ENCODE results near the gene MSANTD7. TPM values are rescaled to one million over a fixed set of nuclear protein-coding genes. Genes with fewer than 3 reads are reported as not detected.

Gene MSANTD7
- total and polyA plus RNA-seq, 10 of the 15 experiments (the other 5 are each of a cell fraction or from before 2014, with no cell fraction given) = 3.5 to 22.8 (median 18.5) TPM

DNA sequence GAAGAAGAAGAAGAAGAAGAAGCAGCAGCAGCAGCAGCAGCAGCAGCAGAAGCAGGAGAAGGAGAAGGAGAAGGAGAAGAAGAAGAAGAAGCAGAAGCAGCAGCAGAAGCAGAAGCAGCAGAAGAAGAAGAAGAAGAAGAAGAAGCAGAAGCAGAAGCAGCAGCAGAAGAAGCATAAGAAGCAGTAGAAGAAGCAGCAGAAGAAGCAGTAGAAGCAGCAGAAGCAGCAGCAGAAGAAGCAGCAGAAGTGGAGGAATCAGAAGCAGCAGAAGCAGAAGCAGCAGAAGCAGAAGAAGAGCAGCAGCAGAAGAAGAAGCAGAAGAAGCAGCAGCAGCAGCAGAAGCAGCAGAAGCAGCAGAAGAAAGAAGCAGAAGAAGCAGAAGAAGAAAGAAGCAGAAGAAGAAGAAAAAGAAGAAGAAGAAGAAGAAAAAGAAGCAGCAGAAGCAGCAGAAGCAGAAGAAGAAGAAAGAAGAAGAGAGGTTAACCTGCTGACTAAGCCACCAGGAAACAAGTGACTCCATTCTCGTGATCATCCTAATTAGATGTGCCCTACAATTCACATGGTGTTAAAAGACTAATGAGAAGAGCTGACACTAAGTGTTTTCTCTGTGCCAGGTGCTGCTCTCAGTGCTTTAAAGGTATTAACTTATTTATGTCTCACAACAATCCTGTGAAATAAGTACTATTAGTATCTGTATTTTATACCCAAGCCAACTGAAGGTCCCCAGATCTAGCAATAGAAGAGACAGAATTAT lies 11.9 kb upstream of the MSANTD7 start:
- intact Hi-C loops (cut with micrococcal nuclease; ENCODE audit: unreplicated experiment) (no loop called here), in situ Hi-C loops (cut with MboI) (loop anchor here (10.0 kb wide), 1 partner anchor 631 kb away; no protein-coding TSS in a partner anchor)
- Histone ChIP-seq H4K20me1 (ENCODE audit: control insufficient read depth, insufficient read depth) (no peaks in the 10 kb centered on the region), H3K4me2 (ENCODE audit: control insufficient read depth, insufficient read depth) (no peak overlapping the region), H2AFZ (ENCODE audit: control insufficient read depth, low read depth, low read length) (no peak overlapping the region), H3K4me1 (ENCODE audit: control insufficient read depth, insufficient read depth, low read length) (no peaks in the 10 kb centered on the region), H3K9me3 (replicated peaks; ENCODE audit: control insufficient read depth, insufficient read depth, low read length) (no peaks in the 10 kb centered on the region), H3K79me2 (ENCODE audit: control insufficient read depth, insufficient read depth, low read length) (no peaks in the 10 kb centered on the region), H3K36me3 (ENCODE audit: control insufficient read depth in 2 of 2, insufficient read depth in 2 of 2, low read length in 1 of 2) (no peaks in the 10 kb centered on the region), H3K9ac (ENCODE audit: control insufficient read depth, insufficient read depth, low read length) (no peak overlapping the region), H3K4me3 (no peak overlapping the region), H3K27me3 (replicated peaks in 1 of 2; ENCODE audit: control insufficient read depth in 2 of 2, insufficient read depth in 2 of 2, low read length in 1 of 2) (no peaks in the 10 kb centered on the region), H3K27ac (ENCODE audit: control insufficient read depth, insufficient read depth) (no peak overlapping the region)
- ATAC-seq (no peak), DNase-seq (ENCODE audit: low read depth, low spot score) (no peak), FAIRE-seq (no peak)
- ChIA-PET RAD21 (ENCODE audit: unreplicated experiment) (interaction anchor here (0.6 kb wide), 1 partner anchor 226 kb away, joined by 3 read pairs; no protein-coding TSS in a partner anchor), CTCF (interaction anchor here (0.6 to 1.4 kb wide), 5 partner anchors 12 to 288 kb away, joined by 3 to 5 read pairs (median 4); partner anchors contain the start of genes CDNF, HSPA14 and MSANTD7), SMC1A (ENCODE audit: uncharacterized antibody, unreplicated experiment) (interaction anchor here (0.8 to 1.4 kb wide), 4 partner anchors 10 to 324 kb away, joined by 4 to 6 read pairs (median 4); partner anchors contain the start of gene CDNF), POLR2A (no interaction called here)
- WGBS (ENCODE audit: insufficient coverage, insufficient replicate concordance, low lambda C conversion rate, missing lambda C conversion rate) = 0% methylated on average over 1 of the region's 1 CpG
- no TSS peak for BruUV-seq (replicated peaks)
- TF ChIP-seq NFYA (IDR thresholded peaks at IDR 0.05; ENCODE audit: borderline replicate concordance, low read depth, low read length) (no peak), PRDM15 (CRISPR knock-in tag; IDR thresholded peaks at IDR 0.05) (no peak), SUPT20H (IDR thresholded peaks at IDR 0.05; ENCODE audit: borderline replicate concordance, control insufficient read depth, low read depth, low read length) (no peak), RFX5 (IDR thresholded peaks at IDR 0.05; ENCODE audit: low read depth, low read length) (peak; percentile 57; the same call in 1 of the 2 replicates), TAF1 (IDR thresholded peaks at IDR 0.05; ENCODE audit: borderline replicate concordance, low read depth, low read length) (no peak), CUX1 (IDR thresholded peaks at IDR 0.05; ENCODE audit: insufficient replicate concordance, low read depth, low read length) (no peak)
- TF ChIP-seq, protein P1, sequence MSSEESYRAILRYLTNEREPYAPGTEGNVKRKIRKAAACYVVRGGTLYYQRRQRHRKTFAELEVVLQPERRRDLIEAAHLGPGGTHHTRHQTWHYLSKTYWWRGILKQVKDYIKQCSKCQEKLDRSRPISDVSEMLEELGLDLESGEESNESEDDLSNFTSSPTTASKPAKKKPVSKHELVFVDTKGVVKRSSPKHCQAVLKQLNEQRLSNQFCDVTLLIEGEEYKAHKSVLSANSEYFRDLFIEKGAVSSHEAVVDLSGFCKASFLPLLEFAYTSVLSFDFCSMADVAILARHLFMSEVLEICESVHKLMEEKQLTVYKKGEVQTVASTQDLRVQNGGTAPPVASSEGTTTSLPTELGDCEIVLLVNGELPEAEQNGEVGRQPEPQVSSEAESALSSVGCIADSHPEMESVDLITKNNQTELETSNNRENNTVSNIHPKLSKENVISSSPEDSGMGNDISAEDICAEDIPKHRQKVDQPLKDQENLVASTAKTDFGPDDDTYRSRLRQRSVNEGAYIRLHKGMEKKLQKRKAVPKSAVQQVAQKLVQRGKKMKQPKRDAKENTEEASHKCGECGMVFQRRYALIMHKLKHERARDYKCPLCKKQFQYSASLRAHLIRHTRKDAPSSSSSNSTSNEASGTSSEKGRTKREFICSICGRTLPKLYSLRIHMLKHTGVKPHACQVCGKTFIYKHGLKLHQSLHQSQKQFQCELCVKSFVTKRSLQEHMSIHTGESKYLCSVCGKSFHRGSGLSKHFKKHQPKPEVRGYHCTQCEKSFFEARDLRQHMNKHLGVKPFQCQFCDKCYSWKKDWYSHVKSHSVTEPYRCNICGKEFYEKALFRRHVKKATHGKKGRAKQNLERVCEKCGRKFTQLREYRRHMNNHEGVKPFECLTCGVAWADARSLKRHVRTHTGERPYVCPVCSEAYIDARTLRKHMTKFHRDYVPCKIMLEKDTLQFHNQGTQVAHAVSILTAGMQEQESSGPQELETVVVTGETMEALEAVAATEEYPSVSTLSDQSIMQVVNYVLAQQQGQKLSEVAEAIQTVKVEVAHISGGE (CRISPR knock-in tag; IDR thresholded peaks at IDR 0.05) = no peak

Data from GM12878 (cell line).